ENCODE measurements around the gene ALPL.

DNA sequence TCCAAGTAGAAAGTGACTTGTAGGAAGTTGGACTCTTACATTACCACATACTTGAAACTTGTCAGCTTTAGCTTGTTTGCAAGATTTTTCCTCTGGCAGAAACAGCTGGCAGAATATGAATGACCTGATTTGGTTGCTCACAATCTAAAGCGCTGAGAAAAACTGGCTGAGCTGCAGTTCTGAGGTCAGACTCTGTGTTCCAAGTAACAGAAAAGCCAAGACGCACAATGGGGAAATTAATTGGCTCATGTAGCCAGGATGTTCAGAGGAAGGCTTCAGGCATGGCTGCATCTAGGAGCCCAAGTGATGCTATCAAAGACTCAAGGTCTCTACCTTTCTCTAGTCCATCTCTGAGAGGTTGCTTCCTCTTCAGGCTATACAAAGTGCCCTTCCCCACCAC lies 27.0 kb downstream of the ALPL start:
- TF ChIP-seq, protein P1, sequence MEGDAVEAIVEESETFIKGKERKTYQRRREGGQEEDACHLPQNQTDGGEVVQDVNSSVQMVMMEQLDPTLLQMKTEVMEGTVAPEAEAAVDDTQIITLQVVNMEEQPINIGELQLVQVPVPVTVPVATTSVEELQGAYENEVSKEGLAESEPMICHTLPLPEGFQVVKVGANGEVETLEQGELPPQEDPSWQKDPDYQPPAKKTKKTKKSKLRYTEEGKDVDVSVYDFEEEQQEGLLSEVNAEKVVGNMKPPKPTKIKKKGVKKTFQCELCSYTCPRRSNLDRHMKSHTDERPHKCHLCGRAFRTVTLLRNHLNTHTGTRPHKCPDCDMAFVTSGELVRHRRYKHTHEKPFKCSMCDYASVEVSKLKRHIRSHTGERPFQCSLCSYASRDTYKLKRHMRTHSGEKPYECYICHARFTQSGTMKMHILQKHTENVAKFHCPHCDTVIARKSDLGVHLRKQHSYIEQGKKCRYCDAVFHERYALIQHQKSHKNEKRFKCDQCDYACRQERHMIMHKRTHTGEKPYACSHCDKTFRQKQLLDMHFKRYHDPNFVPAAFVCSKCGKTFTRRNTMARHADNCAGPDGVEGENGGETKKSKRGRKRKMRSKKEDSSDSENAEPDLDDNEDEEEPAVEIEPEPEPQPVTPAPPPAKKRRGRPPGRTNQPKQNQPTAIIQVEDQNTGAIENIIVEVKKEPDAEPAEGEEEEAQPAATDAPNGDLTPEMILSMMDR (IDR thresholded peaks at IDR 0.05) = no peak
- TF ChIP-seq POLR2AphosphoS5 (IDR thresholded peaks at IDR 0.05) (peak; percentile 26), POLR2A (IDR thresholded peaks at IDR 0.05) (no peak)

All from prostate gland (tissue), 2 donors.